Liver (tissue), 9 donors: Measurements from ENCODE around the gene LEMD3. TPM values are rescaled to one million over a fixed set of nuclear protein-coding genes. Genes with fewer than 3 reads are reported as not detected.

Experiments used
- DNase-seq: peaks from one replicate; pipeline ENCODE4 v3.0.0-alpha.2; 2017; ENCODE audit warnings: low spot score
- H3K27ac ChIP-seq, 2 donors: one replicate each; pipeline ENCODE4 v1.7.0; 2013; ENCODE audit warnings: inconsistent platforms in 2 of 2, low read length in 2 of 2, control low read depth in 1 of 2, low read depth in 1 of 2, mild to moderate bottlenecking in 1 of 2
- H3K27me3 ChIP-seq, 4 donors: one replicate each; pipeline versions ENCODE4 v1.6.1 to v1.7.0; 2013; ENCODE audit warnings: low read length in 3 of 4, inconsistent platforms in 1 of 4, mild to moderate bottlenecking in 1 of 4, moderate library complexity in 1 of 4; ENCODE audit not compliant: control insufficient read depth in 4 of 4, insufficient read depth in 4 of 4
- H3K36me3 ChIP-seq, 4 donors: one replicate each; pipeline versions ENCODE4 v1.6.1 to v1.7.0; 2013; ENCODE audit warnings: low read length in 3 of 4, mild to moderate bottlenecking in 3 of 4, low read depth in 1 of 4, moderate library complexity in 1 of 4; ENCODE audit not compliant: control insufficient read depth in 4 of 4, insufficient read depth in 3 of 4
- H3K4me1 ChIP-seq, 4 donors: one replicate each; pipeline versions ENCODE4 v1.6.1 to v1.7.0; 2013; ENCODE audit warnings: low read length in 3 of 4, mild to moderate bottlenecking in 3 of 4, moderate library complexity in 1 of 4; ENCODE audit not compliant: control insufficient read depth in 4 of 4, insufficient read depth in 4 of 4
- H3K4me3 ChIP-seq, 3 donors: one replicate each; pipeline versions ENCODE4 v1.6.1 to v1.7.0; 2013; ENCODE audit warnings: low read length in 3 of 3, control low read depth in 1 of 3, low read depth in 1 of 3, mild to moderate bottlenecking in 1 of 3
- H3K9ac ChIP-seq, 2 donors: one replicate each; pipeline ENCODE4 v1.7.0; 2013; ENCODE audit warnings: low read length in 2 of 2, mild to moderate bottlenecking in 2 of 2, moderate library complexity in 2 of 2, control low read depth in 1 of 2, low read depth in 1 of 2
- H3K9me3 ChIP-seq, 4 donors: one replicate each; pipeline versions ENCODE4 v1.6.1 to v1.7.0; 2013; ENCODE audit warnings: low read length in 3 of 4; ENCODE audit not compliant: control insufficient read depth in 4 of 4
- CTCF ChIP-seq: fragments of 150-350 bp; IDR thresholded peaks from 2 replicates; pipeline ENCODE4 v1.5.1; 2017; ENCODE audit warnings: improper control_type of control experiment, low read depth, low read length; ENCODE audit not compliant: missing input control
- EGR1 ChIP-seq, 2 donors: IDR thresholded peaks; 2 replicates each; pipeline ENCODE4 v1.6.1; 2016 to 2018; ENCODE audit warnings: antibody characterized with exemption in 2 of 2, low read depth in 2 of 2
- FOXA1 ChIP-seq: IDR thresholded peaks from 2 replicates; pipeline ENCODE4 v1.6.1; 2016; ENCODE audit warnings: antibody characterized with exemption
- FOXA2 ChIP-seq: IDR thresholded peaks from 2 replicates; pipeline ENCODE4 v1.6.1; 2016; ENCODE audit warnings: antibody characterized with exemption
- GABPA ChIP-seq, 2 donors: IDR thresholded peaks in 1 of 2; conservative IDR thresholded peaks in 1 of 2; 2 replicates each; pipeline ENCODE4 v1.6.1; 2016; ENCODE audit warnings: antibody characterized with exemption in 2 of 2, mild to moderate bottlenecking in 1 of 2, moderate library complexity in 1 of 2
- HNF4A ChIP-seq, 2 donors: conservative IDR thresholded peaks; 2 replicates each; pipeline ENCODE4 v1.6.1; 2016; ENCODE audit warnings: antibody characterized with exemption in 2 of 2, mild to moderate bottlenecking in 2 of 2
- HNF4G ChIP-seq: IDR thresholded peaks from 2 replicates; pipeline ENCODE4 v1.6.1; 2016; ENCODE audit warnings: antibody characterized with exemption
- JUND ChIP-seq, 2 donors: IDR thresholded peaks; 2 replicates each; pipeline ENCODE4 v1.6.1; 2016; ENCODE audit warnings: antibody characterized with exemption in 2 of 2
- MAX ChIP-seq: IDR thresholded peaks from 2 replicates; pipeline ENCODE4 v1.6.1; 2016; ENCODE audit warnings: antibody characterized with exemption
- NR2F2 ChIP-seq: IDR thresholded peaks from 2 replicates; pipeline ENCODE4 v1.6.1; 2016; ENCODE audit warnings: antibody characterized with exemption
- RAD21 ChIP-seq, 2 donors: IDR thresholded peaks; 2 replicates each; pipeline ENCODE4 v1.6.1; 2016; ENCODE audit warnings: antibody characterized with exemption in 2 of 2, mild to moderate bottlenecking in 2 of 2
- REST ChIP-seq: IDR thresholded peaks from 2 replicates; pipeline ENCODE4 v1.6.1; 2016; ENCODE audit warnings: antibody characterized with exemption, mild to moderate bottlenecking
- RXRA ChIP-seq, 2 donors: IDR thresholded peaks; 2 replicates each; pipeline ENCODE4 v1.6.1; 2017 to 2018; ENCODE audit warnings: antibody characterized with exemption in 2 of 2, mild to moderate bottlenecking in 1 of 2
- SP1 ChIP-seq: IDR thresholded peaks from 2 replicates; pipeline ENCODE4 v1.6.1; 2018; ENCODE audit warnings: antibody characterized with exemption, mild to moderate bottlenecking
- TAF1 ChIP-seq: conservative IDR thresholded peaks from 2 replicates; pipeline ENCODE4 v1.6.1; 2016; ENCODE audit warnings: antibody characterized with exemption, mild to moderate bottlenecking
- YY1 ChIP-seq: IDR thresholded peaks from 2 replicates; pipeline ENCODE4 v1.6.1; 2016; ENCODE audit warnings: antibody characterized with exemption, mild to moderate bottlenecking
- ZBTB33 ChIP-seq: IDR thresholded peaks from 2 replicates; pipeline ENCODE4 v1.6.1; 2016; ENCODE audit warnings: antibody characterized with exemption
- WGBS: extraction: QIAGEN DNeasy Blood & Tissue Kit; methylation state at CpG from one replicate; pipeline ENCODE4 v1.1.7; 2013; 5-methylcytosine and 5-hydroxymethylcytosine counted together
- polyA plus RNA-seq, 2 donors: library from polyadenylated mRNA; stranded (reverse) in 1 of 2; unstranded in 1 of 2; fragments of 200-250 nt in 1 of 2; fragments of >200 nt in 1 of 2; fragmentation: Nextera tagmentation in 1 of 2; extraction: Ambion mirVana in 1 of 2; gene quantifications; one replicate each; pipeline versions ENCODE4 v1.2.1 to v1.2.3, GENCODE V29; 2013 to 2015
- total RNA-seq, 2 donors: library from RNA; depleted of rRNA; stranded (reverse); fragments of >200 nt; gene quantifications; one replicate each; pipeline ENCODE4 v1.2.3, GENCODE V29; 2014
- TF ChIP-seq, protein P1 (sequence below): IDR thresholded peaks from 2 replicates; pipeline ENCODE4 v1.6.1; 2016; ENCODE audit warnings: antibody characterized with exemption
- donor health status: healthy.
- donor health status: healthy.
- donor health status: healthy.
- donor health status: healthy.
- donor health status: healthy.

Gene LEMD3
- total and polyA plus RNA-seq, 4 donors: 3.5 to 19.5 (median 11.3) TPM

DNA sequence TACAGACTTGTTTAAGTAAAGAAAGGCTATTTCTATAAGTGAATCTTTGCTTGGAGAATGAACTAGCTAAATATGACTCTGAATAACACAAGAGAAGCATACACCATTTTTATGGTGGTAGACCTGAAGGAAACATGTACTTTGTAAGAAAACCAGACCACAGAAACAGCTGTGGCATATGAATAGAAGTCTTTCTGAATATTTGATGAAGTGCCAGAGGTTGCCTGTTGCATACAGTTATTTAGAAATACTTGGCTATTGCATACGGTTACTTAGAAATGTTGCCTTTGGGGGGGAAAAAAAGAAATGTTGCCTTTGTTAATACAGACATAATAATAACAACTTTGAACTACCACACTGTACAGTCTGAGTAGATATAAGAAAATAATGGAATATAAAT lies 16.8 kb upstream of the LEMD3 start:
- 63% methylated on average over 1 of the region's 1 CpG for WGBS
- H3K4me1 ChIP-seq: no peaks in the 10 kb centered on the region
- no peak for DNase-seq
- H3K36me3 ChIP-seq: no peaks in the 10 kb centered on the region
- no peak overlapping the region for H3K4me3 ChIP-seq
- H3K27ac ChIP-seq: no peak overlapping the region
- TF ChIP-seq SP1 (no peak), ZBTB33 (no peak), HNF4G (no peak), REST (no peak), HNF4A (conservative IDR thresholded peaks at IDR 0.05) (no peak), FOXA2 (no peak), GABPA (IDR thresholded peaks at IDR 0.05 in 1 of 2, conservative IDR thresholded peaks at IDR 0.05 in 1 of 2) (no peak), JUND (IDR thresholded peaks at IDR 0.05) (no peak), MAX (no peak), RXRA (IDR thresholded peaks at IDR 0.05) (no peak), NR2F2 (no peak), YY1 (no peak), FOXA1 (no peak), EGR1 (IDR thresholded peaks at IDR 0.05; ENCODE audit: low read depth in 2 of 2) (no peak), CTCF (no peak)
- TF ChIP-seq, protein P1, sequence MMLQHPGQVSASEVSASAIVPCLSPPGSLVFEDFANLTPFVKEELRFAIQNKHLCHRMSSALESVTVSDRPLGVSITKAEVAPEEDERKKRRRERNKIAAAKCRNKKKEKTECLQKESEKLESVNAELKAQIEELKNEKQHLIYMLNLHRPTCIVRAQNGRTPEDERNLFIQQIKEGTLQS: no peak
- H3K9ac ChIP-seq: no peak overlapping the region
- no peaks in the 10 kb centered on the region for H3K9me3 ChIP-seq
- H3K27me3 ChIP-seq: no peaks in the 10 kb centered on the region

DNA sequence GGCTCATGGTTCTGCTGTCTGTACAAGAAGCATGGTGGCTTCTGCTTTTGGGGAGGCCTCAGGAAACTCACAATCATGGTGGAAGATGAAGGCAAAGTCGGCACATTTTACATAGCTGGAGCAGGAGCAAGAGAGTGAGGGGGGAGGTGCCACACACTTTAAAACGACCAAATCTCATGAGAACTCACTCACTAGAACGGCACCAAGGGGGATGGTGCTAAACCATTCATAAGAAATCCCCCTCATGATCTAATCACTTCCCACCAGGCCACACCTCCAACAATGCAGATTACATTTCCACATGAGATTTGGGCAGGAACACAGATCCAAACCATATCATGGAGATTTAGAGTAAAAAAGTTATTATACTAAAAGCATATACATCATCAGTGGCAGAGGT lies 13.6 kb upstream of the LEMD3 start:
- Histone ChIP-seq H3K4me3 (no peak overlapping the region), H3K4me1 (no peaks in the 10 kb centered on the region), H3K27ac (no peak overlapping the region), H3K36me3 (no peaks in the 10 kb centered on the region), H3K27me3 (no peaks in the 10 kb centered on the region), H3K9ac (no peak overlapping the region), H3K9me3 (no peaks in the 10 kb centered on the region)
- 66% methylated on average over 3 of the region's 3 CpGs for WGBS
- DNase-seq: no peak
- TF ChIP-seq NR2F2 (no peak), HNF4A (conservative IDR thresholded peaks at IDR 0.05) (no peak), ZBTB33 (no peak), RXRA (IDR thresholded peaks at IDR 0.05) (no peak), EGR1 (IDR thresholded peaks at IDR 0.05; ENCODE audit: low read depth in 2 of 2) (no peak), TAF1 (no peak), GABPA (IDR thresholded peaks at IDR 0.05 in 1 of 2, conservative IDR thresholded peaks at IDR 0.05 in 1 of 2) (no peak), JUND (IDR thresholded peaks at IDR 0.05) (no peak), FOXA1 (no peak), RAD21 (IDR thresholded peaks at IDR 0.05) (no peak), REST (no peak), HNF4G (no peak)
- TF ChIP-seq, protein P1: no peak
